ENCODE measurements around the gene COMMD3. TPM values are rescaled to one million over a fixed set of nuclear protein-coding genes. Genes with fewer than 3 reads are reported as not detected.

COMMD3 gene
- total RNA-seq, 1 experiment from 2014 or later, result 2.6 TPM

- TF ChIP-seq ZNF219 (CRISPR knock-in tag; IDR thresholded peaks at IDR 0.05; ENCODE audit: borderline replicate concordance), result no peak
- TF ChIP-seq GTF2I (CRISPR knock-in tag; conservative IDR thresholded peaks at IDR 0.05), result no peak
- TF ChIP-seq TP53 (CRISPR knock-in tag; IDR thresholded peaks at IDR 0.05), result peak; percentile 65
- no peak for TF ChIP-seq SP1 (CRISPR knock-in tag; conservative IDR thresholded peaks at IDR 0.05)
- TF ChIP-seq, protein P1, sequence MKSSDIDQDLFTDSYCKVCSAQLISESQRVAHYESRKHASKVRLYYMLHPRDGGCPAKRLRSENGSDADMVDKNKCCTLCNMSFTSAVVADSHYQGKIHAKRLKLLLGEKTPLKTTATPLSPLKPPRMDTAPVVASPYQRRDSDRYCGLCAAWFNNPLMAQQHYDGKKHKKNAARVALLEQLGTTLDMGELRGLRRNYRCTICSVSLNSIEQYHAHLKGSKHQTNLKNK (CRISPR knock-in tag; IDR thresholded peaks at IDR 0.05), result no peak
- no peak for TF ChIP-seq MLX (CRISPR knock-in tag; IDR thresholded peaks at IDR 0.05)
- TF ChIP-seq HMGA2 (CRISPR knock-in tag; IDR thresholded peaks at IDR 0.05), result no peak
- TF ChIP-seq ERG (CRISPR knock-in tag; IDR thresholded peaks at IDR 0.05), result no peak
- TF ChIP-seq SMAD4 (CRISPR knock-in tag; IDR thresholded peaks at IDR 0.05), result peak; percentile 57; the same call in 1 of the 2 replicates
- no peak for TF ChIP-seq USF2 (CRISPR knock-in tag; IDR thresholded peaks at IDR 0.05)
- TF ChIP-seq E2F4 (CRISPR knock-in tag; IDR thresholded peaks at IDR 0.05; ENCODE audit: borderline replicate concordance, low read depth), result peak; percentile 96
- TF ChIP-seq FOXP1 (CRISPR knock-in tag; IDR thresholded peaks at IDR 0.05; ENCODE audit: borderline replicate concordance), result peak; percentile 95
- TF ChIP-seq TCF7 (CRISPR knock-in tag; IDR thresholded peaks at IDR 0.05; ENCODE audit: low read depth), result peak; percentile 86
- TF ChIP-seq, protein P2, sequence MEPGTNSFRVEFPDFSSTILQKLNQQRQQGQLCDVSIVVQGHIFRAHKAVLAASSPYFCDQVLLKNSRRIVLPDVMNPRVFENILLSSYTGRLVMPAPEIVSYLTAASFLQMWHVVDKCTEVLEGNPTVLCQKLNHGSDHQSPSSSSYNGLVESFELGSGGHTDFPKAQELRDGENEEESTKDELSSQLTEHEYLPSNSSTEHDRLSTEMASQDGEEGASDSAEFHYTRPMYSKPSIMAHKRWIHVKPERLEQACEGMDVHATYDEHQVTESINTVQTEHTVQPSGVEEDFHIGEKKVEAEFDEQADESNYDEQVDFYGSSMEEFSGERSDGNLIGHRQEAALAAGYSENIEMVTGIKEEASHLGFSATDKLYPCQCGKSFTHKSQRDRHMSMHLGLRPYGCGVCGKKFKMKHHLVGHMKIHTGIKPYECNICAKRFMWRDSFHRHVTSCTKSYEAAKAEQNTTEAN (CRISPR knock-in tag; IDR thresholded peaks at IDR 0.05), result peak; percentile 90
- TF ChIP-seq PRRX2 (CRISPR knock-in tag; IDR thresholded peaks at IDR 0.05), result no peak
- no peak for TF ChIP-seq ZSCAN18 (CRISPR knock-in tag; IDR thresholded peaks at IDR 0.05)
- no peak for TF ChIP-seq ZNF396 (CRISPR knock-in tag; IDR thresholded peaks at IDR 0.05; ENCODE audit: borderline replicate concordance)
- no peak for TF ChIP-seq ATF6 (CRISPR knock-in tag; IDR thresholded peaks at IDR 0.05)
- peak; percentile 79 for TF ChIP-seq ARID4B (CRISPR knock-in tag; IDR thresholded peaks at IDR 0.05; ENCODE audit: borderline replicate concordance)
- peak; percentile 95 for TF ChIP-seq MAX (CRISPR knock-in tag; IDR thresholded peaks at IDR 0.05)
- TF ChIP-seq, protein P3, sequence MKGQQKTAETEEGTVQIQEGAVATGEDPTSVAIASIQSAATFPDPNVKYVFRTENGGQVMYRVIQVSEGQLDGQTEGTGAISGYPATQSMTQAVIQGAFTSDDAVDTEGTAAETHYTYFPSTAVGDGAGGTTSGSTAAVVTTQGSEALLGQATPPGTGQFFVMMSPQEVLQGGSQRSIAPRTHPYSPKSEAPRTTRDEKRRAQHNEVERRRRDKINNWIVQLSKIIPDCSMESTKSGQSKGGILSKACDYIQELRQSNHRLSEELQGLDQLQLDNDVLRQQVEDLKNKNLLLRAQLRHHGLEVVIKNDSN (CRISPR knock-in tag; IDR thresholded peaks at IDR 0.05), result peak; percentile 58
- peak; percentile 89; the same call in 1 of the 2 replicates for TF ChIP-seq ATF1 (CRISPR knock-in tag; IDR thresholded peaks at IDR 0.05)
- peak; percentile 64; the same call in 1 of the 2 replicates for TF ChIP-seq ZNF317 (CRISPR knock-in tag; IDR thresholded peaks at IDR 0.05; ENCODE audit: borderline replicate concordance, low read depth)
These were observed 18.4 kb downstream of the COMMD3 start (continued) for GRCh38 chr10:22334414-22335172.
